A549 (cell line): ENCODE measurements around the gene SERF2. TPM values are rescaled to one million over a fixed set of nuclear protein-coding genes. Genes with fewer than 3 reads are reported as not detected.
A peak's percentile ranks its signal among the peaks of the same experiment; 100 is the strongest.
"Not testable (repeated sequence)": the region's sequence is repeated elsewhere in the genome, so short reads cannot be mapped to it uniquely, and the experiment has no call there.

ENCODE experiments used
- ATAC-seq, 2 experiments: fragments of 200-7000 bp in 1 of 2; fragments of >200 bp in 1 of 2; cut with Nextera tagmentation in 1 of 2; cut with Tn5 transposase in 1 of 2; 3 replicates each; pipeline versions ENCODE4 v1.8.0 to v1.9.1; 2018 to 2020; ENCODE audit warnings: mild to moderate bottlenecking in 1 of 2, moderate library complexity in 1 of 2
- CTCF ChIA-PET: fragments of 300-600 bp; sonication (Branson Sonifier 250); formaldehyde crosslinking; extraction: SDS; loops from one replicate; lab custom pipeline; 2021; ENCODE audit warnings: antibody characterized with exemption, inconsistent platforms; lab: Yijun Ruan, JAX
- POLR2A ChIA-PET: fragments of 350-600 bp; formaldehyde crosslinking; extraction: SDS; loops from one replicate; lab custom pipeline; 2021; ENCODE audit warnings: antibody characterized with exemption, inconsistent platforms; lab: Yijun Ruan, JAX
- DNase-seq, 2 experiments: peaks; one replicate each; pipeline versions ENCODE4 v3.0.0 to v3.0.0-alpha.2; 2011 to 2016; ENCODE audit warnings: low read depth in 1 of 2, low spot score in 1 of 2
- FAIRE-seq: peaks from 2 replicates; lab custom pipeline; 2011; peaks lifted over from hg19 to GRCh38; lab: Jason Lieb, UNC
- H3K27ac ChIP-seq, 2 experiments: fragments of >200 bp; sonication (Bioruptor Twin); formaldehyde crosslinking; 3 replicates each; pipeline ENCODE4 v1.5.1; 2016 to 2017
- H3K4me1 ChIP-seq: fragments of >200 bp; sonication (Bioruptor Twin); formaldehyde crosslinking; 3 replicates; pipeline ENCODE4 v1.6.1; 2016
- H3K4me2 ChIP-seq: fragments of >200 bp; sonication (Bioruptor Twin); formaldehyde crosslinking; 3 replicates; pipeline ENCODE4 v1.6.1; 2016
- H3K4me3 ChIP-seq: fragments of >200 bp; sonication (Bioruptor Twin); formaldehyde crosslinking; 3 replicates; pipeline ENCODE4 v1.5.1; 2016
- H3K9me3 ChIP-seq: fragments of >200 bp; sonication (Bioruptor Twin); formaldehyde crosslinking; 3 replicates; pipeline ENCODE4 v1.6.1; 2016
- ATOH8 ChIP-seq: fragments of 250-450 bp; sonication (Bioruptor Pico); IDR thresholded peaks from 2 replicates; pipeline ENCODE4 v1.5.0; 2020; ENCODE audit warnings: low read depth, mild to moderate bottlenecking, moderate library complexity
- BCL3 ChIP-seq: fragments of >200 bp; sonication (Bioruptor Twin); formaldehyde crosslinking; IDR thresholded peaks from 3 replicates; pipeline ENCODE4 v1.6.1; 2016
- E2F6 ChIP-seq: IDR thresholded peaks from 2 replicates; pipeline ENCODE4 v1.6.1; 2012; ENCODE audit warnings: low read depth, borderline replicate concordance
- EHMT2 ChIP-seq: fragments of 200-600 bp; sonication (generic); IDR thresholded peaks from 2 replicates; pipeline ENCODE4 v1.6.1; 2016; ENCODE audit warnings: antibody characterized with exemption, low read depth, mild to moderate bottlenecking, moderate library complexity
- EP300 ChIP-seq, 2 experiments: fragments of >200 bp; sonication (Bioruptor Twin); formaldehyde crosslinking; IDR thresholded peaks; 2 replicates in 1 of 2; 3 replicates in 1 of 2; pipeline ENCODE4 v1.6.1; 2016 to 2017
- FOSL2 ChIP-seq, 2 experiments: fragments of 450-650 bp in 1 of 2; fragments of >200 bp in 1 of 2; sonication (Bioruptor Twin) in 1 of 2; formaldehyde crosslinking; IDR thresholded peaks; 2 replicates each; pipeline versions ENCODE4 v1.5.0 to v1.6.1; 2016 to 2020; ENCODE audit warnings: mild to moderate bottlenecking in 1 of 2, moderate library complexity in 1 of 2
- HEYL ChIP-seq: fragments of 250-450 bp; sonication (Bioruptor Pico); IDR thresholded peaks from 2 replicates; pipeline ENCODE4 v1.8.0; 2021; ENCODE audit warnings: mild to moderate bottlenecking, moderate library complexity
- HOXA7 ChIP-seq: fragments of 250-450 bp; sonication (Bioruptor Pico); IDR thresholded peaks from 2 replicates; pipeline ENCODE4 v1.5.0; 2020; ENCODE audit warnings: mild to moderate bottlenecking, moderate library complexity
- JUN ChIP-seq, 2 experiments: fragments of >200 bp; sonication (Bioruptor Twin); formaldehyde crosslinking; IDR thresholded peaks; 2 replicates in 1 of 2; 3 replicates in 1 of 2; pipeline ENCODE4 v1.6.1; 2016 to 2017
- JUNB ChIP-seq: fragments of >200 bp; sonication (Bioruptor Twin); formaldehyde crosslinking; IDR thresholded peaks from 2 replicates; pipeline ENCODE4 v1.6.1; 2016
- KDM5A ChIP-seq: fragments of 200-600 bp; sonication (generic); IDR thresholded peaks from 2 replicates; pipeline ENCODE4 v1.6.1; 2016; ENCODE audit warnings: antibody characterized with exemption, mild to moderate bottlenecking
- MAX ChIP-seq: IDR thresholded peaks from 2 replicates; pipeline ENCODE4 v1.6.1; 2012
- PHF8 ChIP-seq: fragments of 200-600 bp; sonication (generic); IDR thresholded peaks from 2 replicates; pipeline ENCODE4 v1.6.1; 2016; ENCODE audit warnings: low read depth, mild to moderate bottlenecking, antibody characterized with exemption, moderate library complexity, borderline replicate concordance
- POLR2A ChIP-seq: IDR thresholded peaks from 2 replicates; pipeline ENCODE4 v1.6.1; 2012; ENCODE audit warnings: mild to moderate bottlenecking, low read length
- ZFP36 ChIP-seq: fragments of 450-650 bp; IDR thresholded peaks from 2 replicates; pipeline ENCODE4 v1.6.1; 2014; ENCODE audit warnings: borderline replicate concordance; ENCODE audit not compliant: partially characterized antibody
- WGBS: methylation state at CpG from one replicate; pipeline ENCODE4 v1.1.6; 2017; ENCODE audit errors: missing lambda C conversion rate; 5-methylcytosine and 5-hydroxymethylcytosine counted together
- polyA plus RNA-seq, 4 experiments: library from polyadenylated mRNA; depleted of rRNA in 3 of 4; stranded (reverse); fragments of >200 nt; fragmentation: RNase III in 1 of 4; extraction: RNeasy Plus Mini Kit Qiagen cat#74134 plus additional on column Dnase treatment in 1 of 4; gene quantifications; 2 replicates in 3 of 4; 3 replicates in 1 of 4; pipeline ENCODE4 v1.2.3, GENCODE V29; 2011 to 2017

SERF2 gene
- polyA plus RNA-seq, 2 of the 4 experiments (the other 2 are of a cell fraction) = 317 to 569 TPM

GRCh38 chr15:43799209-43799944, 7.3 kb downstream of the SERF2 start:
- Histone ChIP-seq H3K27ac (peak overlapping the region; percentile 89 to 90; a peak in 4 of 6 replicates), H3K4me2 (peak overlapping the region; percentile 26; the same call in 1 of the 3 replicates), H3K9me3 (no peaks in the 10 kb centered on the region), H3K4me3 (no peak overlapping the region), H3K4me1 (peaks cover 23% of the 10 kb centered on the region; the same call in 2 of the 3 replicates)
- 88% methylated on average over 16 of the region's 16 CpGs for WGBS
- no peak for DNase-seq
- ChIA-PET POLR2A (interaction anchor here (0.5 to 1.5 kb wide), 2 partner anchors 22 to 313 kb away, joined by 3 to 4 read pairs; partner anchors contain the start of gene ELL3), CTCF (no interaction called here)
- no peak for FAIRE-seq
- peak; percentile 6 to 14; a peak in 2 of 6 replicates for ATAC-seq
- TF ChIP-seq ATOH8 (CRISPR knock-in tag) (no peak), EHMT2 (no peak), HEYL (no peak), PHF8 (no peak)

GRCh38 chr15:43799945-43800285, 7.8 kb downstream of the SERF2 start, which contains the start of gene SERINC4:
Gene SERINC4, minus strand, starts transcription at chr15:43800220. Its CDS starts 234 bp downstream, at chr15:43799986.
- no peak for FAIRE-seq
- no peaks in the 10 kb centered on the region for H3K9me3 ChIP-seq
- POLR2A ChIA-PET = interaction anchor here (0.5 to 1.5 kb wide), 6 partner anchors 8 to 313 kb away, joined by 3 to 7 read pairs (median 4); partner anchors contain the start of genes ELL3, MFAP1 and SERF2
- CTCF ChIA-PET = no interaction called here
- H3K27ac ChIP-seq = peak within 1 kb of the TSS; percentile 89 to 90
- DNase-seq = no peak
- ATAC-seq = 0 out of 6 replicates have a peak, but pooled peaks of 1 of the 2 experiments have one; percentile 1
- peak within 1 kb of the TSS; percentile 89 for H3K4me3 ChIP-seq
- peak within 1 kb of the TSS; percentile 82 for H3K4me2 ChIP-seq
- WGBS = 97% methylated on average over 6 of the region's 8 CpGs
- TF ChIP-seq ZFP36 = no peak
- H3K4me1 ChIP-seq = peaks cover 20% of the 10 kb centered on the region; the same call in 2 of the 3 replicates

- ATAC-seq = peak; percentile 92
- H3K4me1 ChIP-seq = peaks cover 20% of the 10 kb centered on the region; the same call in 2 of the 3 replicates
- CTCF ChIA-PET = interaction anchor here (0.9 kb wide), 1 partner anchor 21 kb away, joined by 3 read pairs; no protein-coding TSS in a partner anchor
- H3K4me2 ChIP-seq = peak within 1 kb of the TSS; percentile 82
- peak within 1 kb of the TSS; percentile 89 for H3K4me3 ChIP-seq
- peak within 1 kb of the TSS; percentile 89 to 90 for H3K27ac ChIP-seq
- no peak for FAIRE-seq
- peak; percentile 58; the same call in 1 of the 2 replicates for TF ChIP-seq E2F6
- TF ChIP-seq BCL3 = peak; percentile 45; the same call in 1 of the 3 replicates
- TF ChIP-seq JUNB = no peak
- TF ChIP-seq HOXA7 = peak; percentile 32; the same call in 1 of the 2 replicates
- no peak for TF ChIP-seq FOSL2 (IDR thresholded peaks at IDR 0.05)
- no peak for TF ChIP-seq FOSL2 (CRISPR knock-in tag; IDR thresholded peaks at IDR 0.05)
- peak; percentile 68 for TF ChIP-seq POLR2A
- peak in 1 of 2 experiments; percentile 76; a peak in 2 of 5 replicates for TF ChIP-seq JUN (IDR thresholded peaks at IDR 0.05)
- peak; percentile 68 for TF ChIP-seq MAX
- TF ChIP-seq KDM5A = peak; percentile 49; the same call in 1 of the 2 replicates
- TF ChIP-seq EP300 (IDR thresholded peaks at IDR 0.05) = no peak
- TF ChIP-seq, all 56 proteins: peak for 7
- WGBS = 11% methylated on average over 42 of the region's 44 CpGs
- POLR2A ChIA-PET = interaction anchor here (0.7 to 1.5 kb wide), 6 partner anchors 8 to 736 kb away, joined by 3 to 7 read pairs (median 4); partner anchors contain the start of genes EIF3J, ELL3, MFAP1 and SERF2
- no peaks in the 10 kb centered on the region for H3K9me3 ChIP-seq
- peak; percentile 63 to 79 for DNase-seq
These were observed 8.4 kb downstream of the SERF2 start, which contains the start of gene HYPK for GRCh38 chr15:43800286-43801141. Gene HYPK, plus strand, starts transcription at chr15:43800599. Its CDS starts 24 bp downstream, at chr15:43800623.

- H3K4me1 ChIP-seq = peaks cover 20% of the 10 kb centered on the region; the same call in 2 of the 3 replicates
- H3K4me2 ChIP-seq, POLR2A ChIA-PET, ATAC-seq, H3K27ac ChIP-seq, FAIRE-seq, CTCF ChIA-PET, DNase-seq, H3K9me3 ChIP-seq, H3K4me3 ChIP-seq: not testable (repeated sequence)
- WGBS = 96% methylated on average over 7 of the region's 7 CpGs
These were observed 10.6 kb downstream of the SERF2 start for GRCh38 chr15:43802676-43803075.
